WTC11 (cell line): Measurements from ENCODE around the gene ALS2CL.

ENCODE experiments used
- ATF1 ChIP-seq: sonication (generic); formaldehyde crosslinking; IDR thresholded peaks from 2 replicates; pipeline ENCODE4 v1.8.1; 2023; ENCODE audit warnings: mild to moderate bottlenecking, moderate library complexity, missing genetic modification reagents
- KAT7 ChIP-seq: sonication (generic); formaldehyde crosslinking; IDR thresholded peaks from 2 replicates; pipeline ENCODE4 v1.8.1; 2023; ENCODE audit warnings: missing genetic modification reagents, mild to moderate bottlenecking, borderline replicate concordance
- MYBL2 ChIP-seq: sonication (generic); formaldehyde crosslinking; IDR thresholded peaks from 2 replicates; pipeline ENCODE4 v1.8.1; 2023; ENCODE audit warnings: mild to moderate bottlenecking, moderate library complexity, missing genetic modification reagents
- NFYB ChIP-seq: sonication (generic); formaldehyde crosslinking; conservative IDR thresholded peaks from 2 replicates; pipeline ENCODE4 v1.8.0; 2022; ENCODE audit warnings: low read depth, missing genetic modification reagents
- TEAD4 ChIP-seq: sonication (generic); formaldehyde crosslinking; IDR thresholded peaks from 2 replicates; pipeline ENCODE4 v1.8.0; 2022; ENCODE audit warnings: mild to moderate bottlenecking, missing genetic modification reagents
- ZNF219 ChIP-seq: sonication (generic); formaldehyde crosslinking; IDR thresholded peaks from 2 replicates; pipeline ENCODE4 v1.8.0; 2023; ENCODE audit warnings: missing genetic modification reagents, mild to moderate bottlenecking, borderline replicate concordance
- ZNF232 ChIP-seq: sonication (generic); formaldehyde crosslinking; IDR thresholded peaks from 2 replicates; pipeline ENCODE4 v1.8.0; 2022; ENCODE audit warnings: mild to moderate bottlenecking, missing genetic modification reagents
- ZNF416 ChIP-seq: fragments of 250-450 bp; sonication (Bioruptor Pico); IDR thresholded peaks from 2 replicates; pipeline ENCODE4 v1.9.0; 2021; ENCODE audit warnings: mild to moderate bottlenecking, inconsistent platforms
- TF ChIP-seq, protein P1 (sequence below): fragments of 200-600 bp; IDR thresholded peaks from 2 replicates; pipeline ENCODE4 v1.8.0; 2022; ENCODE audit warnings: antibody characterized with exemption
- TF ChIP-seq, protein P2 (sequence below): sonication (generic); formaldehyde crosslinking; IDR thresholded peaks from 2 replicates; pipeline ENCODE4 v1.8.0; 2023; ENCODE audit warnings: missing genetic modification reagents, mild to moderate bottlenecking, borderline replicate concordance
- TF ChIP-seq, protein P3 (sequence below): sonication (generic); formaldehyde crosslinking; IDR thresholded peaks from 2 replicates; pipeline ENCODE4 v1.8.0; 2022; ENCODE audit warnings: missing genetic modification reagents

DNA sequence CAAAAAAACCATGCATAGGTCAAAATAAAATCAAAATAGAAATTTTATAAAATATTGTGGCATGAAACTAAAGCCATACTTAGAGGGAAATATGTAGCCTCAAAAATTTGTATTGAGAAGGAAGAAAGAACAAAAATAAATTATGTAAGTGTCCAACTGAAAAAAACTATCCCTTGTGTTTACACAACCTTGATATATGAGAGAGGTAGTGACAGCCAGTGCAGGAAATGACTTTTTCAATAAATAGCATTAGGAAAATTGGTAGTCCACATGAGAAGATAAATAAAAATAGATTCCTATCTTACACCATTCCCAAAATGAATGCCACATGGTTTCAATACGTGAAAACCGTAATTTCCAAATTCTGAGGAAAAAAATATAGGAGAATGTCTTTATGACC, 37.3 kb upstream of the ALS2CL start:
- TF ChIP-seq KAT7 (CRISPR knock-in tag), result no peak
- no peak for TF ChIP-seq ZNF219
- TF ChIP-seq, protein P1, sequence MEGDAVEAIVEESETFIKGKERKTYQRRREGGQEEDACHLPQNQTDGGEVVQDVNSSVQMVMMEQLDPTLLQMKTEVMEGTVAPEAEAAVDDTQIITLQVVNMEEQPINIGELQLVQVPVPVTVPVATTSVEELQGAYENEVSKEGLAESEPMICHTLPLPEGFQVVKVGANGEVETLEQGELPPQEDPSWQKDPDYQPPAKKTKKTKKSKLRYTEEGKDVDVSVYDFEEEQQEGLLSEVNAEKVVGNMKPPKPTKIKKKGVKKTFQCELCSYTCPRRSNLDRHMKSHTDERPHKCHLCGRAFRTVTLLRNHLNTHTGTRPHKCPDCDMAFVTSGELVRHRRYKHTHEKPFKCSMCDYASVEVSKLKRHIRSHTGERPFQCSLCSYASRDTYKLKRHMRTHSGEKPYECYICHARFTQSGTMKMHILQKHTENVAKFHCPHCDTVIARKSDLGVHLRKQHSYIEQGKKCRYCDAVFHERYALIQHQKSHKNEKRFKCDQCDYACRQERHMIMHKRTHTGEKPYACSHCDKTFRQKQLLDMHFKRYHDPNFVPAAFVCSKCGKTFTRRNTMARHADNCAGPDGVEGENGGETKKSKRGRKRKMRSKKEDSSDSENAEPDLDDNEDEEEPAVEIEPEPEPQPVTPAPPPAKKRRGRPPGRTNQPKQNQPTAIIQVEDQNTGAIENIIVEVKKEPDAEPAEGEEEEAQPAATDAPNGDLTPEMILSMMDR, result no peak
- no peak for TF ChIP-seq NFYB (CRISPR knock-in tag)
- TF ChIP-seq ZNF416, result no peak
- TF ChIP-seq, protein P2, sequence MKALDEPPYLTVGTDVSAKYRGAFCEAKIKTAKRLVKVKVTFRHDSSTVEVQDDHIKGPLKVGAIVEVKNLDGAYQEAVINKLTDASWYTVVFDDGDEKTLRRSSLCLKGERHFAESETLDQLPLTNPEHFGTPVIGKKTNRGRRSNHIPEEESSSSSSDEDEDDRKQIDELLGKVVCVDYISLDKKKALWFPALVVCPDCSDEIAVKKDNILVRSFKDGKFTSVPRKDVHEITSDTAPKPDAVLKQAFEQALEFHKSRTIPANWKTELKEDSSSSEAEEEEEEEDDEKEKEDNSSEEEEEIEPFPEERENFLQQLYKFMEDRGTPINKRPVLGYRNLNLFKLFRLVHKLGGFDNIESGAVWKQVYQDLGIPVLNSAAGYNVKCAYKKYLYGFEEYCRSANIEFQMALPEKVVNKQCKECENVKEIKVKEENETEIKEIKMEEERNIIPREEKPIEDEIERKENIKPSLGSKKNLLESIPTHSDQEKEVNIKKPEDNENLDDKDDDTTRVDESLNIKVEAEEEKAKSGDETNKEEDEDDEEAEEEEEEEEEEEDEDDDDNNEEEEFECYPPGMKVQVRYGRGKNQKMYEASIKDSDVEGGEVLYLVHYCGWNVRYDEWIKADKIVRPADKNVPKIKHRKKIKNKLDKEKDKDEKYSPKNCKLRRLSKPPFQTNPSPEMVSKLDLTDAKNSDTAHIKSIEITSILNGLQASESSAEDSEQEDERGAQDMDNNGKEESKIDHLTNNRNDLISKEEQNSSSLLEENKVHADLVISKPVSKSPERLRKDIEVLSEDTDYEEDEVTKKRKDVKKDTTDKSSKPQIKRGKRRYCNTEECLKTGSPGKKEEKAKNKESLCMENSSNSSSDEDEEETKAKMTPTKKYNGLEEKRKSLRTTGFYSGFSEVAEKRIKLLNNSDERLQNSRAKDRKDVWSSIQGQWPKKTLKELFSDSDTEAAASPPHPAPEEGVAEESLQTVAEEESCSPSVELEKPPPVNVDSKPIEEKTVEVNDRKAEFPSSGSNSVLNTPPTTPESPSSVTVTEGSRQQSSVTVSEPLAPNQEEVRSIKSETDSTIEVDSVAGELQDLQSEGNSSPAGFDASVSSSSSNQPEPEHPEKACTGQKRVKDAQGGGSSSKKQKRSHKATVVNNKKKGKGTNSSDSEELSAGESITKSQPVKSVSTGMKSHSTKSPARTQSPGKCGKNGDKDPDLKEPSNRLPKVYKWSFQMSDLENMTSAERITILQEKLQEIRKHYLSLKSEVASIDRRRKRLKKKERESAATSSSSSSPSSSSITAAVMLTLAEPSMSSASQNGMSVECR (CRISPR knock-in tag), result no peak
- TF ChIP-seq ZNF232 (CRISPR knock-in tag), result no peak
- no peak for TF ChIP-seq TEAD4 (CRISPR knock-in tag)
- TF ChIP-seq, protein P3, sequence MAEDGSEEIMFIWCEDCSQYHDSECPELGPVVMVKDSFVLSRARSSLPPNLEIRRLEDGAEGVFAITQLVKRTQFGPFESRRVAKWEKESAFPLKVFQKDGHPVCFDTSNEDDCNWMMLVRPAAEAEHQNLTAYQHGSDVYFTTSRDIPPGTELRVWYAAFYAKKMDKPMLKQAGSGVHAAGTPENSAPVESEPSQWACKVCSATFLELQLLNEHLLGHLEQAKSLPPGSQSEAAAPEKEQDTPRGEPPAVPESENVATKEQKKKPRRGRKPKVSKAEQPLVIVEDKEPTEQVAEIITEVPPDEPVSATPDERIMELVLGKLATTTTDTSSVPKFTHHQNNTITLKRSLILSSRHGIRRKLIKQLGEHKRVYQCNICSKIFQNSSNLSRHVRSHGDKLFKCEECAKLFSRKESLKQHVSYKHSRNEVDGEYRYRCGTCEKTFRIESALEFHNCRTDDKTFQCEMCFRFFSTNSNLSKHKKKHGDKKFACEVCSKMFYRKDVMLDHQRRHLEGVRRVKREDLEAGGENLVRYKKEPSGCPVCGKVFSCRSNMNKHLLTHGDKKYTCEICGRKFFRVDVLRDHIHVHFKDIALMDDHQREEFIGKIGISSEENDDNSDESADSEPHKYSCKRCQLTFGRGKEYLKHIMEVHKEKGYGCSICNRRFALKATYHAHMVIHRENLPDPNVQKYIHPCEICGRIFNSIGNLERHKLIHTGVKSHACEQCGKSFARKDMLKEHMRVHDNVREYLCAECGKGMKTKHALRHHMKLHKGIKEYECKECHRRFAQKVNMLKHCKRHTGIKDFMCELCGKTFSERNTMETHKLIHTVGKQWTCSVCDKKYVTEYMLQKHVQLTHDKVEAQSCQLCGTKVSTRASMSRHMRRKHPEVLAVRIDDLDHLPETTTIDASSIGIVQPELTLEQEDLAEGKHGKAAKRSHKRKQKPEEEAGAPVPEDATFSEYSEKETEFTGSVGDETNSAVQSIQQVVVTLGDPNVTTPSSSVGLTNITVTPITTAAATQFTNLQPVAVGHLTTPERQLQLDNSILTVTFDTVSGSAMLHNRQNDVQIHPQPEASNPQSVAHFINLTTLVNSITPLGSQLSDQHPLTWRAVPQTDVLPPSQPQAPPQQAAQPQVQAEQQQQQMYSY (CRISPR knock-in tag), result no peak
- TF ChIP-seq MYBL2 (CRISPR knock-in tag), result no peak
- TF ChIP-seq ATF1, result no peak
